Measurements from ENCODE around the gene PLA2G2D.

Gene PLA2G2D

DNA sequence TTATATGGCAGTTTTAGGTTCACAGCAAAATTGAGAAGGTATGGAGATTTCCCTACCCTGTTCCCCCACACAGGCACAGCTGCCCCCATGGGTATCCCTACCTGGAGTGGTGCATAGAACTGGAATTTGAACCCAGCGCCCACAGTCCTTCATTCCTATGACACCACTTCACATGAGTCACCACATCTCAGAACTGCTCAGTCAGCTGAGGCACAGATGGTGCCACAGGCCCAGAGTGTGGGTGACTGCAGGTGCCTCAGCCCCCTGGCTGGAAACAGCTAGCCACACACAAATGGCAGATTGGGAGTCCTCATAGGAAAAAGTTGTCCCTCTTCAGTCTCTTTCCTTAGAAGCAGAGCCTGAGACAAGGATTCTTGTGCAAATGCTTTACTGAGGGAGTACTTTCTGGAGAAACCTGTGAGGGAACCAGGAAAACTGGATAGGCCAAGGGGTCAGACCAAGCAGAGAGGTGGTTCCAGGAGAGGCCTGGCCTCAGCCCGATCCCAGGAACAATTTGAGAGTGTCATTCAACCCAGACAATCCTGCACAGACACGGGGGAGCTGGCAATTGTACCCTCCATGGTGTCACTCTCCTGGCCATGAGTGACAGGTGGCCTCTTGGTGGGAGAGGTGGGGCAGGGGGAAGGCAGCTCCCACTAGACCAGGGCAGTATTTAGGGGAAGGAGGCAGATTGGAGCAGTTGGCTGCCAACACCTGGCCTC lies 6.9 kb downstream of the PLA2G2D start:
- DNase-seq: no peak

DNA sequence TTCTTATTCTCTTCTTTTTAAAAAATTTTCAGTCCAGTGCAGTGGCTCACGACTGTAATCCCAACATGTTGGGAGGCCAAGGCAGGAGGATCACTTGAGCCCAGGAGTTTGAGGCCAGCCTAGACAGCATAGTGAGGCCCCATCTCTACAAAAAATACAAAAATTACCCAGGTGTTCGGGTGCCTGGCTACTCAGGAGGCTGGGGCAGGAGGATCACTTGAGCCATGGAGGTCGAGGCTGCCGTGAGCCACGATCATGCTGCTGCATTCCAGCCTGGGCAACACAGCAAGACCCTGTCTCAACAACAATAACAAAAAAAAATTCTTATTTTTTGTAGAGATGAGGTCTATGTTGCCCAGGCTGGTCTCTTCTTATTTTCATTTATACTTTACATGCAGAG lies 7.9 kb downstream of the PLA2G2D start:
- DNase-seq: no peak

DNA sequence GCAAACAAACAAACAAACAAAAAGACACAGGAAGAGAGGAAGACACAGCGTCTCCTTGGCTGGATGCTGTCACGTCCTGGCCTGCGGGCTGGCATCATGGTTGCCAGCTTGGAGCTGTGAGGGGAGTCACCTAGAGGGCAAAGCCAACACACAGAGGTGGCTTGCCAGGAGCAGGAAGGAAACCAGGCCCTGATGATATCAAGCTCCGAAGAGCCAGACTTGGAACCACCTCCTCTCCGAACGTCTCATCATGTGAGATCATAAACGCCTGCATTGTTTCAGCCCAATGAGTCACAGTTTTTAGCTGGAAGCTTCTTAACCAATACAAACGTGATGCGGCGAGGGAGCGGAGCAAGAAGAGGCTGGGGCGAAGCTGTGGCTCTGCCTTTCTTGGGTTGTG lies 8.7 kb downstream of the PLA2G2D start:
- no peak for DNase-seq

DNA sequence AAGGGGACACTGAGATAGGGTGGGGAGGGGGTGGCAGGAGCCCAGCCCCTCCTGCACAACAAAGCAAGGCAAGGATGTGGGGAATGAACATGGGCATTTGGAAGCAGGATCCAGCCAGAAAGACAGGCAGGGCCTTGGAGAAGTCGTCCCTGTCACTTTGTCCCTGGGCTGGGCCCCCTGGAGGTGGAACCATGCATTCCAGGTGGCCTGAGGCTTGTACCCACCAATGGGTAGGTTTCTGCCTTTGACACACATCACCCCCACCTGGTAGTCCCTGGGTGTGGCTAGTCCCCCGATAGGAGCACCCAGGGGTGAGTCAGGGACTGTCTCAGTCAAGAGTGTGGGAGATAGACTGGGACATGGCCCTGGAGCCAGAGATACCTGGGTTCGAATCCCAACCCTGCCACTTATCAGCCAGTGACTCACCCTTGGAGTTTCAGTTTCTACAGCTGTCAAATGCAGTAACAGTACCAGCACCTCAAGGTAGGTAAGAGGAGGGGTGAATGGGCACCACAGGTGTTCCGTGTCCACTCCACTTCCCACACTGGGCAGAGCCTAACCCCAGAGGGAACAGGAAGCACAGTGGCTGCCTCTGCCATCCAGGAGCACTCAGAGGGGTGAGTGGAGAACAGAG lies 10.0 kb downstream of the PLA2G2D start:
- no peak for DNase-seq

DNA sequence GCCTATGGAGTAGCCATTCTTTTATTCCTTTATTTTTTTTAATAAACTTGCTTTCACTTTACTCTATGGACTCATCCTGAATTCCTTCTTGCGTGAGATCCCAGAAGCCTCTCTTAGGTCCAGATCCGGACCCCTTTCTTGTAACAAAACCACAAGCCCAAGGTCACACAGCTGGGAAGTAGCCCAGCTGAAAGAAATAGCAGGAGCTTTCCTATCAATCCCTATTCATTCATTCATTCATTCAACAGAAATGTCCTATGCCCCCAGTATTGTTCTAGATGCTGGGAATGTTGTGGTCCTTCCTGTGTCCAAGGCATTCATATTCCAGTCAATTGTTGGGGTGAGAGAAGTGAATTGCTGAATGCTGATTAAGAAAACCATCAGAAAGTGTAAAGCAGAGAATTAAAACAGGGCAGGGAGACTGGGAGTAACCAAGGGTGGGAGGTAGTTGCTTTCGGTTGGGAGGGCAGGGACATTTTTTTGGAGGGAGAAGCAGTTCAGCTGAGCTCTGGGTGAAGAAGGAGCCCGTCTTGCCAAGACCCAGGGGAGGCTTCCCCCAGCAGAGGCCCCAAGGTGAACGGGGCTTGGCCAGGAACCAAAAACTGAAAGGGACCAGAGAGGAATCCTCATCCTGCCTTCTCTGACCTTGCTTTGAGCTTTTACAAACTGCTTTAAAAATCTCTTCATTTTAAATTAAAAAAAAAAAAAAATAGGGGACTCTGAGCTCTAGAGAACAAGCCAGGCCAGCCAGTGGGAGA lies 10.8 kb downstream of the PLA2G2D start:
- DNase-seq: no peak

DNA sequence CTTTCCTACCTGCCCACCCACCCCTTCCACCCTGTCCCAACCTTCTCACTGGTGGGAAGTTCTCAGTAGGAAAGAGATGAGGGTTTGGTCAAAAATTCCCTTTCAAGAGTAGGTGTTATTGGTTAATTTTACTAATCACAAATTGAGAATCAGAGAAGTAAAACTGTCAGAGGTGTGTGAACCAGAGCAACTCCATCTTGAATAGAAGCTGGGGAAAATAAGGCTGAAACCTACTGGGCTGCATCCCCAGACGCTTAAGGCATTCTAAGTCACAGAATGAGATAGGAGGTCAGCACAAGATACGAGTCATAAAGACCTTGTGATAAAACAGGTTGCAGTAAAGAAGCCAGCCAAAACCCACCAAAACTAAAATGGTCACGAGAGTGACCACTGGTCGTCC lies 11.5 kb downstream of the PLA2G2D start:
- no peak for DNase-seq

DNA sequence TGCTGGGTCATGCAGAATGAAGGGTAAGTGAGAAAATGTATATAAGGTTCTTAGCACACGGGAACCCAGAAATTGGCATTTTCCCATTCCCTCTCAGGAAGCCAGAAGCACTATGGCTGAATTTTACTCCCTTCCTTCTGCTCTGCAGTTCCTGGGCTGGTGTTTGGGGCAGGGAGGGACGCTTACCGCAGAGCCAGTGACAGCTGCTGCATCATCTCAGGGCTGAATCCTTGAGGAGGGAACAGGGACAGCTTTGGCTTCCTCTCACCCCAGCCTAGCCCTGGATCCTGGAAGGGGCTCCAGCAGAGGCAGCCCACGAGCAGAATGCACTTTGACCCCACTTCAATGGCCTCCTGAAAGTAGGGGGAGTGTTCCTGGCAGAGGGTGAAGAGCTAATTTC lies 12.0 kb downstream of the PLA2G2D start:
- DNase-seq: no peak

DNA sequence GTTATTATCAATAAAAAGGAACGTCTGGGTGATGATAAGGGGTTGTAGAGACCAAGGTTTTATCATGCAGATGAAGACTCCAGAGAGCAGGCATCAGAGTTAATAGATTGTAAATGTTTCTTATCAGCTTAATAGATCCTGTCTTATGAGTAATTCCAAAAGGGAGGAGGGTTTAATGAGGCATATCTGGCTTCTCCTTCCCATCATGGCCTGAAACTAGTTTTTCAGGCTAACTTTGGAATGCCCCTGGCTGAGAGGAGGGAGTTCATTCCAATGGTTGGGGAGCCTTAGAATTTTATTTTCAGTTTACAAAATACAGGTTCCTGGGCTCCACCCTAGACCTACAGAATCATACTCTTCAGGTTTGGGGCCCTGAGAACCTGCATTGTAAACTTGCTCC lies 13.5 kb downstream of the PLA2G2D start:
- DNase-seq: no peak

DNA sequence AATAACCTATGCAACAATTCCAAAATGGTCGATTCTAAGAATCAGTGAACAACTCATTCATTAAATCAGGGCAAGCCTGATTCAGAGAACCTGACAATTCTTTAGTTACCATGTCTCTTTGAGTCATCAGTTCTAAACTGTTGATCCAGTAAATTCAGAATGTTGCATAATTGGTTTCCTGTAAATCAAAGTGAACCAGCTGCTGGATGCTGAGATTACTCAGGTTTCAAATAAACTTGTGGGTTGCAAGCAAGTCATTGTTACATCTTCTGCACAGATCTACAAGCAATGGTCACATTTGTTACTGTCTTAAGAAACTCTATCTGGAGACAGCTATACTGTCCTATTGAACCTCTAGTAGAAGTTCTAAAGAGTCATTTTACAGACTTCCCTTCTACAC lies 16.5 kb downstream of the PLA2G2D start:
- DNase-seq: no peak

DNA sequence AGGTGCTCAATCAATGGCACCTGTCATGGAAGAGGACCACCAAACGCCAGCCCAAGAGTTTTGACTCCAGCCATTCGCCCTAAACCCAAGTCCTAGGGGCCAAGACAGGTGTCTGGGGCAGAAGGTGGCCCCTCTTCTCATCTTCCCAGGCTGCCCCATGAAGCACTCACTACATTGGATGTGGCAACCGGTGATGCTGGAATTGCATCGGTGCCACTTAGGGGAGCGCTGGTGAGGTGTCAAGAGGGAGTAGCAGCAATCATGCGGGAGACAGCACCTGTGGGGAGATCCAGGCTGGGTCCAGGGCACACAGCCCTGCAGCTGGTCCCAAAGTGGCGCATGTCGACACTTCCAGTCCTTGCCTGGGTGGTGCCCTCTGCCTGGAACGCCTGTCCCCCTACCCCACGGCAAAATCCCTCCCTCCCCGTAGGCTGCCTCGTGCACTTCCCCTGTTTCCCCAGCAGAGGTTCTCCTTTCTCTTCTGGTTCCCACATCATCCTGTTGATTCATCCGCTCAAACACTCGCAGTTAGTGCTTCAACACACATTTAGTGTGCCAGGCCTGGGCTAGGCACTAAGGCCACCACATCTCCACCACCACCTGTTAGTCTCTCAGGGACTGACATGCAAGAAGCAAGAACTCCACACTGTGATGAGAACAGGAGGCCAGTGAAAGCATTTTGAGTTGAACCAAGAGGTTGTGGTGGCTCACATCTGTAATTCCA lies 18.5 kb downstream of the PLA2G2D start:
- peak; percentile 27 to 34 for DNase-seq

DNA sequence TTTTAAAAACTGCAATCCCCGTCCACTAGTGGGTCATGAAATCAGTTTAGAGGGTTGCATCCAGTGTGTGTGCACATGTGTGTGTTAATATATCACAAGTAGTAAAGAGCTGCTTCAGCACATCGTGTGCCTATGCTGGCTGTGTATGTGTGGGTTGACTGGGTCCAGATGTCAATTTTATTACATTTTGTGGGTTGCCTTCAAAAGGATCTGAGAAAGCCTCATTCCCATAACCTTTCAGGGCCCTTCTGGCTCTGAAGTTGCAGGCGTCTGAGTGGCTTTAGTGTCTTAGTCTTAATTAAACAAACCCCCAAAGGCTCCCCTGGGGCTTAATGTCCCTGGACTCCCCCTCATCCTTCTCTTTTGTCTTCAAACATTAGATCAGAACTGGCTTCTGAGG lies 19.8 kb downstream of the PLA2G2D start:
- no peak for DNase-seq

DNA sequence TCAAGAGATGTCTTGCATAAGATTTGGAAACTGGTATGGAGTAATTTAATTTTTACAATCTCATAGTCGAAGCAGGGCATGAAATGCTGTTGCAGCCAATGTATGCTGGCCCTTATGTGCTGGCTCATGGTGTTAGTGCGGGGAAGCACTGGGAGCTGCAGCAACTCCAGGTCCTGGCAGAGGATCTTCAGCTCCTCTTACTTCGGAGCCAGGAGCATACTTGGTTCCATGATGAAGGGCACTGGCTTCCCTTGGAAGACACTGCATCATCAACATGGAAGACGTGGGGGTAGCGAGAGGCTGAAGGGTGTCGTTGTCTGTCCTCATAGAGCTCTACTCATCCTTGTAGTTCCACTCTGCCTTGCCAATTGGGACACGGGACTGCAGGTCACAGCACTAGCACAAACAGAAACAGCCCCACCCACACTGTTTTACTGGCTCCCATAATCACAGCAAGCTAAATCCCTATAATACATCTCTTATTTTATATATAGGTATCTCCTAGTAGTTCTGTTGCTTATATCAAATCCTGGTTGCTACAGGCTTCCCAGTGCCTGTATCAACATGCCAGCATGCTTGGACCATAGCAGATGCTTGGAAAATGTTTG lies 22.4 kb downstream of the PLA2G2D start:
- no peak for DNase-seq

DNA sequence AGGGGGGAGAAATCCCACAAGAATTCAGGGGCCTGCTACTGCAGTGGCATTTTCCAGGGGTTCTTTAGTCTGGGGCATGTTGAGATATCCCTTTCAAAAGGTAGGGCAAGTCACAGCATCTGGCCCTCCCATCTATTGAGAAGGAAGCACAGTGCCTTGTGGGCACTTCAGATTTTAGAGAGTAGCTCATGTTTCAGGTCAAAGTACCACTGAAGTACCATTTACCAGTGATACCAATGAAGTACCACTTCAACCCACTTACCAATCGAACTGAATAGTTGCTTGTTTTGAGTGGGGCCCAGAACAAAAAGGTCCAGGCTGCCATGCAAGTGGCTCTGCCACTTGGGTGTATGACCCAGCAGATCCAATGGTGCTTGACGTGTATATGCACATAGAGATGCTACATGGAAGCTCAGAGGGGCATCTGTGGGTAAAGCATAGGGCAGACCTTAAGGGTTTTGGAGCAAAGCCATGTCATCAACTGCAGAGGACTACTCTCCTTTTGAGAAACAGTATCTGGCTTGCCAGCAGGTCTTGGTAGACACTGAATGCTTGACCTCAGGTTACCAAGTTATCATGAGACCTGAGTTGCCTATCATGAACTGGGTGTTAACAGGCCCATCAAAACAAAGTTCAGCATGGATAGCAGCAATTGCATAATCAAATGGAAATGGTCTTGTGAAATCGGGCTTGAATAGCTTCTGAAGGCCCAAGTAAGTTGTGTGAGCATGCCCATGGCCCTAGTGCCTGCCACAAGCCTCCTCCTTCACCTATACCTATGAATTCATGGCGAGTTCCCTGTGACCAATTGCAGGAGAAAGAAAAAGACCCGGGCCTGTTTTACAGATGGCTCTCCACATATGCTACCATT lies 23.5 kb downstream of the PLA2G2D start:
- no peak for DNase-seq

DNA sequence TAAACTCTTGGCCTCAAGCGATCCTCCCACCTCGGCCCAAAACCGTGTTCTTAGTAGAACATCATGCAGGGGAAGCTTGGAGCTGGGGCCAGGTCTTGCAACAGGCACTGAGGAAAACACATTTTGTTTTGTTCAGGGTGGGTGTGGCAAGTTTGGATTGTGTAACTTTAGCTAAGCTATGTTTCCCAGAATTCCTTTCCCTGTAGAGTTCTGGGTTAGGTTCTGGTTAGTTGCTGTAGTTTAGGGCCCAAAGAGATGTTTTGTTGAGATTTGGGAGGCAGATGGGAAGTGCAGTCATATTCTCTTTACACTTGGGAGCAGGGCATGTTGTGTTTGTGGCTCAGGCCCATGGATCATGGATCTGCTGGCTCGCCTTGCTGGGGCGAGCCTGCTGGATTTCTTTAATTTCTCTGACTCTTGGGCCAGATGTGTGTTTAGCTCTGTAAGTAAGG lies 25.4 kb downstream of the PLA2G2D start:
- DNase-seq: no peak

DNA sequence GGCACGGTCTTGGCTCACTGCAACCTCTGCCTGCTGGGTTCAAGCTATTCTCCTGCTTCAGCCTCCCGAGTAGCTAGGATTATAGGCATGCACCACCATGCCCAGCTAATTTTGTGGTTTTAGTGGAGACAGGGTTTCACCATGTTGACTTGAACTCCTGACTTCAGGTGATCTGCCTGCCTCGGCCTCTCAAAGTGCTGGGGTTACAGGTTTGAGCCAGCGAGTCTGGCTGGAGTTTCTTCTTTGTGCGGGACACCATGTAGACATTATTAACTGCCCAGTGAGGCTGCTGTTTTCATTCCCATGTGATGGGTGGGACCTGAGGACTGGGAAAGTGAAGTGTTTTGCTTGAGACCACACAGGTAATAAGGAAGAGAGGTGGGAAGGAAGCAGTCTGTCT lies 26.0 kb downstream of the PLA2G2D start:
- no peak for DNase-seq

DNA sequence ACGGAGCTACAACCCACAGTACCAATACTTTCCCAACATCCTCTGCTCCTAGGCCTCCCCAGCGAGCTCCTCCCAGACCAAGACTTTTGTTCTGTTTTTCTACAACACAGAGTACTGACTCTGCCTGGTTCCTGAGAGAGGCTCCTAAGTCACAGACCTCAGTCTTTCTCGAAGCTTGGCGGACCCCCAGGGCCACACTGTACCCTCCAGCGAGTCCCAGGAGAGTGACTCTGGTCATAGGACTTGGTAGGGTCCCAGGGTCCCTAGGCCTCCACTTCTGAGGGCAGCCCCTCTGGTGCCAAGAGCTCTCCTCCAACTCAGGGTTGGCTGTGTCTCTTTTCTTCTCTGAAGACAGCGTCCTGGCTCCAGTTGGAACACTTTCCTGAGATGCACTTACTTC lies 28.7 kb downstream of the PLA2G2D start:
- no peak for DNase-seq

DNA sequence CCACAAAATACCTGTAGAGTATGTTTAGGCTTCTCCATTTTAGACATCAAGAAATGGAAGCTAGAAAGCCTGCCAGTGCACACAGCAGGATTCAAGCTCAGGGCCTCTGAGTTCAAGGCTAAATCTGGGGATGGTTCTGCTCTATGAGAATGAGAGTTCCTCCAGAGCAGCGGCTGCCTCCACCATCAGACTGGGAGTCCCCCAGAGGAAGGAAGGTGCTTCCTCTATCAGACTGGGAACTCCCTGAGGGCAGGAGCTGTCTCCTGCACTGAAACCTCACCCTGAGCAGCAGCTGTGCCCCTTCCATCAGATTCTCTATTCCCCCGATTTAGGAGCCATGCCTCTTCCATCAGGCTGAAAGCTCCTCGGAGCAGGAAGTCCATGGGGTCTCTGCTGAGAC lies 29.2 kb downstream of the PLA2G2D start:
- DNase-seq: no peak

DNA sequence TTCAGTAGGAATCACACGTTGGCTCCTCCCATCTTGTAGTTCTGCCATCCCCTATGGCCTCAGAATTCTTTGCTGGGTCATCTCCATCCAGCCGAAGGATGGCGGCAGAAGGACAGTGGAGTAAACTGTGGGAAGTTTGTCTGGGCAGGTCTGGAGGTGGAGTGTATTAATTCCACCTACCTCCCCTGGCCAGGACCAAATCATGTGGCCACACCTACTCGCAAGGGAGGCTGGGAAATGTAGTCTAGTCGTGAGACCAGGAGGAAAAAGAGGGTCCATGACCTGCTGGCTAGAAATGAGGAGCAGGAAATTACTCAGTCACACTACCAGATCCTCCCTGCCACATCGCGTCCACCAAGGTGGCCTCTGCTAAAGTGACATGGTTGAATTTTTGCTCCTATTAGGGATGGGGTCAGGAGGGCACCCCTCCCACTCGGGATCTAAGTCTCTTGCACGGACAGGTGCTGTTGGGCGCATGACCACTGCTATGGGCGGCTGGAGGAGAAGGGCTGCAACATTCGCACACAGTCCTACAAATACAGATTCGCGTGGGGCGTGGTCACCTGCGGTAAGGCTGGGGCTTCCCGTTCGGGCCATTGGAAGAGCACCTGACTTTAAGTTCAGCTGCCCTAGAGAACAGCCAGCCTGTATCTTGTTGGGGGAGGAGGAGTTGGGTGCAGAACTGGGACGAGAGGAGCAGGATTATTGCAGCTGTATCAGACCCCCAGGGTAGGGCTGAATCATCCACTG lies 29.8 kb downstream of the PLA2G2D start:
- no peak for DNase-seq

DNA sequence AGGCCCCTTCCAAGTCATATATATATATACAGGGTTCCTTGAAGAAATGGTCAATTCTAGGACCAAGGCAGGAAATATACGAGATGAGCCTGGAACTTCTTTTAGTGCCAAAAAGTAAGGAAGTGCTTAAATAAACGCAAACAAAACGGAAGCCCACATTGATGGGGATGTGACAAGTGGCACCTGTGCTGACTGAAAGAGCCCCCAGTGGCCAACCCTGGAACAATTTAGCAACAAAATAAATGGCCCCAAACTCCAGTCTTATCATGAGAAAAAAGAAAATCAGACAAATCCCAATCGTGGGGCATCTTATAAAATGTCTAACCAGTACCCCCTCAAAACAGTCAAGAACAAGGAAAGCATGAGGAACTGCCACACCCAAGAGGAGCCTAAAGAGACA lies 31.7 kb downstream of the PLA2G2D start:
- no peak for DNase-seq

DNA sequence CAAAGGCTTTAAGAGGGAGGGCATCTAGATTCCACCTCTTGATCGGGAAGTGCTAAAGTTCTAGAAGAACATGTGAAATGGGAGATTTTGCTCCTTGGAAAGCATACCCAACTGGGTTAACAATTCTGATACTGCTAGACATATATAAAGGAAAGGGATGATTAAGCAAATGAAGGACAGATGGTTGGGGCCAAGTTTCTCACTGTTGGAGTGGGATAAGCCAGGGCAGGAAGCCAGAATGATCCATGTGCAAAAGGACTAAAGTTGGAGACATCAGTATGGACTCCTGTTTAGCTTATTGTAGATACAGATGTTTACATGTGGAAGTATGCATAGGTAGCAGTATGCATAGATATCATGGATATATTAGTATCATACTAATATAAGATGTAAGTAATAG lies 32.5 kb downstream of the PLA2G2D start:
- DNase-seq: no peak

Measured in stimulated activated CD4-positive, alpha-beta T cell treated with anti-CD3 and anti-CD28 coated beads, Interleukin-2, amount 100 ng/mL, for 24 hours (primary cell).